ENCODE measurements around the gene PLEKHD1. TPM values are rescaled to one million over a fixed set of nuclear protein-coding genes. Genes with fewer than 3 reads are reported as not detected.

The PLEKHD1 gene
- total RNA-seq, 2 donors from 2014 or later = 0.05 to 0.10 TPM

DNA sequence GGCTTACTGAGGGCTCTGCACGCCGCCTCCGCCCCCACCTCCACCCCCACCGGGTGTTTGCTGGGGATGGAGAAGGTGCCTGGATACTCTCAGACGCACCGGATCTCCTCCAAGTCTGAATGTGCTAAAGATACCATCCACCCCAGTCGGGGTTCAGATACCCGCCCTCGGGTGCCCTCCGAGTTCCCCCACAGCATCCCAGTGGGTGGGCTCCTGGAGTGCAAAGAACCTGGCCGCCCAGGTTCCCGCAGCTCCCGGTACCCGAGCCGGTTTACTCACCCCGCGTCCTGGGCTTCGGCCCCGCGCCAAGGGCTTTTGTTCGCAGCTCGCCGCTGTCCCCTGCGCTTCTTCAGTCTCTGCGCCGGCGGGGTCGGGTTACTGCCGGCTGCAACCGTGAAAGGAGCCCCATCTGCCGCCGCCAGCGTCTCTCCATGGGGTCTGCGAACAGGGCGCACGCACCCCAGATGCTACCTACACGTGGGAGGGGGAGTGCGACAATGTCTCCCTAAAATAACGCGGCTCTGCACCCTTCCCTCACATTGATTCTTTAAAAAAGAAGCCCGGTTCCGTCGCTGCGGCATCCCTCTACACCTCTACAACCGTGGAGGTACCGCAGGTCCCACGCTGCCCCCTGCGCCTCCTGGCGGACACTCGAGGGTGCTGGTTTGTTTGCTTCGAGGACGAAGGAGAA is 89.9 kb downstream of the PLEKHD1 start, which contains the start of gene CCDC177:
TSS of gene CCDC177 (minus strand) at position 609 of the 691 bp plus-strand sequence. CDS start 1,249 bp downstream, outside the sequence.
- TF ChIP-seq, protein P1, sequence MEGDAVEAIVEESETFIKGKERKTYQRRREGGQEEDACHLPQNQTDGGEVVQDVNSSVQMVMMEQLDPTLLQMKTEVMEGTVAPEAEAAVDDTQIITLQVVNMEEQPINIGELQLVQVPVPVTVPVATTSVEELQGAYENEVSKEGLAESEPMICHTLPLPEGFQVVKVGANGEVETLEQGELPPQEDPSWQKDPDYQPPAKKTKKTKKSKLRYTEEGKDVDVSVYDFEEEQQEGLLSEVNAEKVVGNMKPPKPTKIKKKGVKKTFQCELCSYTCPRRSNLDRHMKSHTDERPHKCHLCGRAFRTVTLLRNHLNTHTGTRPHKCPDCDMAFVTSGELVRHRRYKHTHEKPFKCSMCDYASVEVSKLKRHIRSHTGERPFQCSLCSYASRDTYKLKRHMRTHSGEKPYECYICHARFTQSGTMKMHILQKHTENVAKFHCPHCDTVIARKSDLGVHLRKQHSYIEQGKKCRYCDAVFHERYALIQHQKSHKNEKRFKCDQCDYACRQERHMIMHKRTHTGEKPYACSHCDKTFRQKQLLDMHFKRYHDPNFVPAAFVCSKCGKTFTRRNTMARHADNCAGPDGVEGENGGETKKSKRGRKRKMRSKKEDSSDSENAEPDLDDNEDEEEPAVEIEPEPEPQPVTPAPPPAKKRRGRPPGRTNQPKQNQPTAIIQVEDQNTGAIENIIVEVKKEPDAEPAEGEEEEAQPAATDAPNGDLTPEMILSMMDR (IDR thresholded peaks at IDR 0.05) = peak; percentile 84
- Histone ChIP-seq H3K4me1 (peaks cover 7% of the 10 kb centered on the region), H3K36me3 (no peaks in the 10 kb centered on the region), H3K27me3 (peaks cover 57% of the 10 kb centered on the region), H3K4me3 (peak within 1 kb of the TSS; percentile 1), H3K9ac (ENCODE audit: low read depth in 2 of 2, low read length in 2 of 2) (no peak within 1 kb of the TSS), H3K27ac (no peak within 1 kb of the TSS), H3K9me3 (no peaks in the 10 kb centered on the region)
- intact Hi-C loops (cut with DNase I) = no loop called here
- peak; percentile 63 for DNase-seq

DNA sequence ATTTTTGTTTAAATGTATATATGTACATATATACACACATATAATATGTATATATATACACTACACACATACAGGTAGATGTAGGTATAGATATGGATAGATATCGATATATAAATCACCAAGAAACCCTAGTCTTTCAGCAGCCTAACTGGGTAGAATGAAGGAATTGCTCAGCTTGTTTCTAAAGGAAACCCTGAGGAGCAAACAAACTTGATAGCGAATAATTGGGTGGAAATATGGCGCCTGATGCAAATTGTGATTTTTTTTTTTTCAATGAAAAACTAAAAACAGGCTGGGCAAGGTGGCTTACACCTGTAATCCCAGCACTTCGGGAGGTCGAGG is 90.4 kb downstream of the PLEKHD1 start:
- no peak overlapping the region for H3K27ac ChIP-seq
- H3K27me3 ChIP-seq = peaks cover 56% of the 10 kb centered on the region
- H3K9ac ChIP-seq (ENCODE audit: low read depth in 2 of 2, low read length in 2 of 2) = no peak overlapping the region
- no peaks in the 10 kb centered on the region for H3K36me3 ChIP-seq
- intact Hi-C loops (cut with DNase I) = loop anchor here (5.0 kb wide), 1 partner anchor 33 kb away; no protein-coding TSS in a partner anchor
- no peaks in the 10 kb centered on the region for H3K9me3 ChIP-seq
- TF ChIP-seq, protein P1 (IDR thresholded peaks at IDR 0.05) = no peak
- H3K4me3 ChIP-seq = no peak overlapping the region
- DNase-seq = no peak
- peaks cover 7% of the 10 kb centered on the region for H3K4me1 ChIP-seq

GRCh38 chr14:69579476-69579875 is 94.9 kb downstream of the PLEKHD1 start:
- no peak overlapping the region for H3K9ac ChIP-seq (ENCODE audit: low read depth in 2 of 2, low read length in 2 of 2)
- DNase-seq = no peak
- H3K4me3 ChIP-seq = no peak overlapping the region
- H3K27me3 ChIP-seq = peaks cover 15% of the 10 kb centered on the region
- no peaks in the 10 kb centered on the region for H3K4me1 ChIP-seq
- no peaks in the 10 kb centered on the region for H3K9me3 ChIP-seq
- TF ChIP-seq, protein P1 (IDR thresholded peaks at IDR 0.05) = no peak
- no peaks in the 10 kb centered on the region for H3K36me3 ChIP-seq
- intact Hi-C loops (cut with DNase I) = loop anchor here (5.0 kb wide), 1 partner anchor 37 kb away; no protein-coding TSS in a partner anchor
- no peak overlapping the region for H3K27ac ChIP-seq

DNA sequence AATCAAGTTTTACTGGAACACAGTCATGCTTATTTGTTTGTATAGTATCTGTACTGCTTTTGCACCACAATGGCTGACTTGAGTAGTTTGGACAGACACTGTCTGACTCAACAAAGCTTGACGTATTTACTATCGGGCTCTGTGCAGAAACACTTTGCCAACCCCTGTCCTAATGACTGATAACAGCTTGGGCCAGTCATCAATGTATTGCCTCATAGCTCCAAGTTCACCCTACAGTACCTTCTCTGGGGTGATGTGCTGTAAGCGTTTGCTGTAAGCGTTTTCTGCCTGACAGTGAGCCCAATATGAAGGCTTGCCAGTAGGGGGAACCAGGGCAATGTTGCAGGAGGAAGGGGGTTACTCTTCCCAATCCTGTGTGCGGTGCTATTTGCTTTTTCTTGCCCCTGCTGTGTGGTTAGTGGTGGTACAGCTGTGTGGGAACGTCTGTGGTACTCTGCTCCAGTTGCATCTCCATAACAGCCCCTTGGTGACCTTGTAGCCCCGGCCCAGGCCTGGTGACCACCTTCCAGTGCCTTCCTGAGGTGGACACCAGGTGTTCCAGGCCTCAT is 95.6 kb downstream of the PLEKHD1 start:
- Histone ChIP-seq H3K27me3 (peaks cover 13% of the 10 kb centered on the region), H3K27ac (no peak overlapping the region), H3K36me3 (no peaks in the 10 kb centered on the region), H3K9ac (ENCODE audit: low read depth in 2 of 2, low read length in 2 of 2) (no peak overlapping the region), H3K4me3 (no peak overlapping the region), H3K9me3 (no peaks in the 10 kb centered on the region), H3K4me1 (no peaks in the 10 kb centered on the region)
- DNase-seq = no peak
- intact Hi-C loops (cut with DNase I) = loop anchor here (10.0 kb wide), 1 partner anchor 445 kb away; no protein-coding TSS in a partner anchor
- TF ChIP-seq, protein P1 (IDR thresholded peaks at IDR 0.05) = no peak

Other genes with a start within 250 kb of the PLEKHD1 start
- 1 to 10 TPM in 1 of 2 donors, under 1 TPM in 1; 0.22 to 1.6 TPM for gene GALNT16, start 224.6 kb upstream of the PLEKHD1 start, total RNA-seq
- 100 to 1,000 TPM; 118 to 192 TPM for gene ERH, start 86.4 kb upstream of the PLEKHD1 start, total RNA-seq
- 10 to 100 TPM; 79.7 to 83.1 TPM for gene SLC39A9, start 86.0 kb upstream of the PLEKHD1 start, total RNA-seq
- not detected for gene CCDC177, start 90.1 kb downstream of the PLEKHD1 start, total RNA-seq
- 10 to 100 TPM; 27.3 to 70.3 TPM for gene SUSD6, start 126.9 kb downstream of the PLEKHD1 start, total RNA-seq